GM23248 (cell line): ENCODE data around the gene RTKN2.

Experiments
- EZH2 ChIP-seq: fragments of 200-600 bp; sonication (generic); IDR thresholded peaks from 2 replicates; pipeline ENCODE4 v1.6.1; 2018; ENCODE audit warnings: antibody characterized with exemption, mild to moderate bottlenecking; ENCODE audit not compliant: insufficient read depth, poor library complexity, severe bottlenecking
- EZH2phosphoT487 ChIP-seq: fragments of 200-600 bp; sonication (generic); IDR thresholded peaks from 2 replicates; pipeline ENCODE4 v1.6.1; 2018; ENCODE audit warnings: antibody characterized with exemption, moderate library complexity, mild to moderate bottlenecking, low read depth; ENCODE audit not compliant: insufficient read depth

GRCh38 chr10:62154231-62154630 is 114.4 kb downstream of the RTKN2 start:
- no peak for TF ChIP-seq EZH2phosphoT487
- TF ChIP-seq EZH2: no peak
